CD4-positive, alpha-beta T cell treated with Interleukin-2 at 100 ng/mL for 4 hours (primary cell): Measurements from ENCODE around the gene ROR2.

Experiments
- DNase-seq: peaks from one replicate; pipeline ENCODE4 v3.0.0-alpha.2; 2020; ENCODE audit warnings: low spot score

The ROR2 gene

GRCh38 chr9:91516777-91517176 is 433.3 kb downstream of the ROR2 start:
- no peak for DNase-seq

- DNase-seq = no peak
These were observed 433.9 kb downstream of the ROR2 start for GRCh38 chr9:91516081-91516480.

GRCh38 chr9:91515074-91515687 is 434.8 kb downstream of the ROR2 start:
- DNase-seq = no peak
